ENCODE data around the gene UNC119.
"Not testable (repeated sequence)": the region's sequence is repeated elsewhere in the genome, so short reads cannot be mapped to it uniquely, and the experiment has no call there.

UNC119 gene

GRCh38 chr17:28522281-28522680 is 30.1 kb downstream of the UNC119 start:
- DNase-seq (ENCODE audit: low spot score), result not testable (repeated sequence)

GRCh38 chr17:28521311-28522085 is 30.9 kb downstream of the UNC119 start:
- DNase-seq (ENCODE audit: low spot score), result no peak

DNA sequence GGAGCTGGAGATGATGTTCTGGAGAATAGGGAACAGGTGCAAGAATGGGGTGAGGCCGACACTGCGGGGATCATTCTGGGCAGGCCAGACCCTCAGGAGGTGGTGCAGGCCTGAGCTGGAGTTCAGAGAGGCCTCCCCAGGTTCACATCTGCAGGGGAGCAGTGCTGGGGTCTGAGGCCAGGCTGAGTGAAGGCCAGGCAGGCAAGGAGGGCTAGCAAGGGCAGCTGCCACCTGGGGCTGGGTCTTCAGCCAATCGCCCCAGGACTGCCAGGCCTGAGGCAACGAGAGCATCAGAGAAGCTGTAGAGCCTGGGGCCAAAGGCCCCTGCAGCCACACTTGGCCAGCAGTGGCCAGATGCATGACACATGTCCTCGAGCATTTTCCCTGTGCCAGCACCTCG is 31.7 kb downstream of the UNC119 start:
- no peak for DNase-seq (ENCODE audit: low spot score)

DNA sequence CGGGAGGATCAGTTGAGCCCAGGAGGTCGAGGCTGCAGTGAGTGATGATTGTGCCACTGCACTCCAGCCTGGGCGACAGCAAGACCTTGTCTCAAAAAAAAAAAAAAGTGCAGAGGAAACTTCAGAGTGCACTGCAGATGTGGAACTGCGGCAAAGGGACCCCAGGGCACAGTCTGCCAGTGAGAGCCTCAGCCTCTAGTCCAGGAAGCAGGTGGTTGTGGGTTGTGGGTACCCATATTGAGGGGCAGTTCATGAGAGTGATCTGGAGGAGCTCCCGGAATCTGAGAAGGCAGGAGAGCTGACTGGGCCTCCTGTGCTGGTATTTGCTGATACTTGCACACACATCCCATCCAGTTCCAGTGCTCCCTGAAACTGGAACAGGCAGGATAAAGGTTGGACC is 33.2 kb downstream of the UNC119 start:
- no peak for DNase-seq (ENCODE audit: low spot score)

DNA sequence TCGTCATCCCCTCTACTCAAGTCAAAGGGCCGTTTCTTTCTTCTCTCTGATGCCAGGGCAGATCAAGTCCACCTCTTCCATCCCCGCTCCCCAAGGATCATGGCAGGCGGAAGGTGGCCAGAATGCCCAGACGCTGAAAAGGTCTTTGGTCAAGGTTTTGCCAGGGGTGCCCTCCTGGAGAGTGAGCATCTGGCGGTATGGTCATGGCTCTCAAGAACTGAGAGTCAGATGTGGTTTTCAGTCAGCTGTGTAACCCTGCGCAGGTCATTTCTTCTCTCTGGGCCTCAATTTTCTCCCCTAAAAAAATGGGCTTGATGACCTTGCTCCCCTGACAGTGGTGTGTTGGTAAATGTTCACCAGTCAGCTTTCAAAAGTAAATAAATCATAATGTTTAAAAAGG is 33.8 kb downstream of the UNC119 start:
- DNase-seq (ENCODE audit: low spot score), result no peak

- no peak for DNase-seq (ENCODE audit: low spot score)
Observed at GRCh38 chr17:28518132-28518531, 34.3 kb downstream of the UNC119 start.

- DNase-seq (ENCODE audit: low spot score), result no peak
Observed at GRCh38 chr17:28515518-28515917, 36.9 kb downstream of the UNC119 start.

DNA sequence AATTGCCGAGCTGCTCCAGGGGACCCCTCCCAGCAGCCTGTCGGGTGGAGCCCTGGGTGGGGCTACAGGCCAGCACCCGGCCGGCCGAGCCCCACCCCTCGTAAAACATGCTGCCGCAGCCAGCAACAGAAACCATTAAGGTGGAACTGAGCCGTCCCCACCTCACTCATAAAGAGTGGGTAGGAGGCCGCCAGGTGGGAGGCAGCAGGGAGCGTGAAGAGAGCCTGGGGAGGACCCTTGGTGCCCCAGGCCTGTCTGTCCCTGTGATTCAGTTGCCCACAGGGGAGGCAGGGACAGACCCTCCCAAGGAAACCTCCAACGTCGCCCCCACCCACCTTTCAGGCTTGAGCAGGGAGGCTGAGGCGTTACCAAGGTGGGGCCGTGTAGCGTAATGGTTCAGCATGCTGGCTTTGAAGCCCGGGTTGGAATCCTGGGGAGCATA is 37.8 kb downstream of the UNC119 start:
- DNase-seq (ENCODE audit: low spot score), result no peak

DNA sequence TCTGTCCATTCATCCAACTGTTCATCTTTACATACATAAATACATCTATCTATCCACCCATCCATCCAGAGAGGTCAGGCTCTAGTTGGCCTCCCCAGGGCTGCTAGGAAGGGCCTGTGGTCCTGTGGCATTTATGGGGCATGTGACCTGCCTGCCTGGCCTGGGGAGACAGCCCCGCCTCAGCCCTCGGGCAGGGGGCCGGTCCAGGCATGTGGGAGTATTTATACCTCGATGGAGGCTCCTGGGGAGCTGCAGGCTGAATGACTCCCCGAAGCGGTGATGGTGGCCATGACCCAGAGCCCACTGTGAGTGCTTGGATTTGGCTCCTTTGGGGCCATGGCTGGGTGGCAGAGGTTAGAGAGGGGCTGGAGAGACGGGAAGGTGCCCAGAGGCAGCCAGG is 38.9 kb downstream of the UNC119 start:
- no peak for DNase-seq (ENCODE audit: low spot score)

DNA sequence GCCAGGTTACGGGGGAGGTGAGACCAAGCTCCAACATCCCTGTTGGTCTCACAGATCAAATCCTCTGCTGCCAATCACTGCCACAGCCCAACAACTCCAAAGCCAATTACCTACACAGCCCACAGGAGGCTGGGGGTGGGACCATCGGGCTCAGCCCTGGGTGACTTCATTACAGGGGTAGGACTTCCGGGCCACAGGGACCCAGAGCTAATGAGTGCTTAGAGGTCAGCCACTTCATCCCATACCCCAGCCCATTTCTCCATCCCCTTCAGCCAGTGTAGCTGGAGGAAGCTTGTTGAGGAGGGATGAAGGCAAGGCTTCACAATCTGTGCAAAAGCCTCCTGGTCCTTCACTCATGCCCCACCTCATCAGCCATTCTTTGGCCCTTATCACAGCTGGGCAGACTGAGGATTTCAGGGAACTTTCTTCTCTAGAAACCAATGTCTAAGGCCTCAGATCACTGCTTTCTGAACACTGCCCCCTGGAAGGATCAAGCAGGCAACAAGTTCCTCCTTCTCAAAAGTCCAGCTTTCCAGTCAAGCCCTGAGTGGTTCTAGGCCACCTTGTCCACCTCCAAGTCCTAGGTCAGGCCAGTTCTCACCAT is 40.5 kb downstream of the UNC119 start:
- DNase-seq (ENCODE audit: low spot score), result no peak

GRCh38 chr17:28509789-28510188 is 42.6 kb downstream of the UNC119 start:
- no peak for DNase-seq (ENCODE audit: low spot score)

DNA sequence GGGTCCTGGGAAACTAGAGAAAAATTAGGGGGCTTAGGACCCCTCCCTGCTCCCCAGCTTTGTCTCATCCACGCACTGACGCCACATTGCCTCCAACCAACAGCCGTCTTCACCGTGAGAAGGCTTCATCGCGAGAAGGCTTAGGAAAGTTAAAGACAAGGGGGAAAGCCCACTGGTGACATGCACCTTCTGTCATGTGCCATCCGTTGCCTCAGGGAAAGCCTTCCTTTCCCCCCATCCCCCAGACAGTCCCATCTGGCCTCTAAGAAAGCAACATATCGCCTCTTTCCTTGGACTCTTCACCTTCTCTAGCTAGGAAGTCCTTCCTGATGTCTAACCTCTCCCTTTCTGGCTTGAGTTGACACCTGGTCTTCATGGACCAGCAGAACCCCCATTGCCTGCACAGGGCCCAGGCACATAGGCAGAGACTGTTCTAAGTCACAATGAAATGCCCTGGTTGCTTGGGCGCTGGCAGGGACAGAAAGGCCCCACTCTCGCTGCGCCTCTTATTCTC is 44.2 kb downstream of the UNC119 start:
- no peak for DNase-seq (ENCODE audit: low spot score)

GRCh38 chr17:28507567-28508203 is 44.7 kb downstream of the UNC119 start:
- DNase-seq (ENCODE audit: low spot score), result no peak

DNA sequence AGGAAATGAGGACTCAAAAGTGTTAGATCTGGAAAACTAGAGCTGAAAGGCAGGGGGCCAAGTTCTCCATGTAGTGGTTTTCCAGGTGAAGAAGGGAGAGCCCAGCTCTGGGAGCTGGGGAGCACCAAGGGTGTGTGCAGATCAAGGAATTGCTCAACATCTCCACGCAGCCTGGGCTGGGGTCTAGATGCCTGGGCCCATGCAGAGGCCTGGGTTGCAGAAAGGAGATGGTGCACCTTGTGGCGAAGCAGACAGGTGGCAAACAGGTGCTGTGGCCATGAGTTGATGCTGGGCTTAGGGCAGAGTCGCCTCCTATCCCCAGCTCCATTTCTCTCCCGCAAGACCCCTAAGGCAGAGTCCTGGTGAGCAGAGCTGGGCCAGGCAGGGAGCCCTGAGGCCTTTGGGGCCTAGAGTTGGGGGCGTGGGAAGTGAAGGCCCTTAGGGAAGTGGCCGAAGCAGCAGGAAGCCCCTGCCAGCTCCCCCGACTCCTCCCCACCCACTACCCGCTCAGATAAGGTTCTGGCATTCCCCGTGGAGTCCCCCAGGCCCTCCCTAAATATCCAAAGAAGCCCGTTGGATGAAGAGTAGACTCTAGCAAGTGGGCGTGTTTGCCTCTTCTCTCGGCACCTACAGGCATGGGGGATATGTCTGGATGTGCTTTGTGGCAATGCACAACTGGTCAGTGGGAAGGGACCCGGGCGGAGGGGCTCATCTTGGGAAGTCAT is 45.5 kb downstream of the UNC119 start:
- no peak for DNase-seq (ENCODE audit: low spot score)

DNA sequence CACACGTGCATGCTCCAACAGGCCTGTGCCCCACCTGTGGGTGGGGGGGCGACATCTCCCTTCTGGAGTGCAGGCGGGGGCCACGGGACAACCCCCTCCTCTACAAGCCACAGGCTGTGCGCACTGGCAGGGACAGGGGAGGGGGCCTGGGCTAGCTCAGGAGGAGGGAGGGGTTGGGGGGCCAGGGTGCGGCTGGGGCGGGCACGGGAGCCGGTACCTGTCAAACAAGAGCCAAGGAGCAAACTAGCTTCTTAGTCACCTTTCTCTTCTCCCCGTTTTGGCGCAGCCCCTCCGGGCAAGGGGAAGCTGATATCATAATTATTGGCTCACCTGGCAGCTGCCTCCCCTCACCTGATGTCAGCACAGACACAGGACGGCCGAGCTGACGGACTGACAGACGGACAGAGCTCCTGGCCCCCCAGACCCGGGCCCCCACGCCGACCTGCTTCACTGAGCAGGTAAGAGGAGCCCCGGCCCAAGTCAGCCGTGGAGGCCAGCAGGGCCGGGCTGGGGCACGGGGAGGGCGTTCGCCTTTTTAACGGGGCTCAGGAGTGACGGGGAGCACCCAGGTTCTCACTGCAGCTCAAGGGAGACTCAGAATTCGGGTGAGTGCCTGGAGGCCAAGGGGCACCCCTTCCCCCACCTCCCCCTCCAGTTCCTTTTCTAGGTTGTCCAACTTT is 46.3 kb downstream of the UNC119 start, which contains the start of gene FOXN1:
TSS of gene FOXN1 (plus strand) at position 363 of the 680 bp plus-strand sequence. CDS start 17,622 bp downstream, outside the sequence.
- DNase-seq (ENCODE audit: low spot score), result no peak

DNA sequence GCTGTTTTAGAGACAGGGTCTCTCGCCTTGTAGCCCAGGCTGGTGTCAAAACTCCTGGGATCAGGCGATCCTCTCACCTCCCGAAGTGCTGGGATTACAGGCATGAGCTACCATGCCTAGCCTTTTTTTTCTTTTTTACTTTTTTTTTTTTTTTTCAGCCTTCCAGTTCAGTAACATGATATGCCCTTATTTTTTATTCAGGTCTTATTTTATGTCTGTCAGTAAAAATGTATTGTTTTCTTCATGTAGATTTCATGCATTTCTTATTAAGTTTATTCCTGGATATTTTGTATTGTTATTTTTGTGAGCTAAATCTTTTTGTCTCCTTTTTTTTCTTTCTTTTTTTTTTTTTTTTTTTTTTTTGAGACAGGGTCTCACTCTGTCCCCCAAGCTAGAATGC is 49.0 kb downstream of the UNC119 start:
- no peak for DNase-seq (ENCODE audit: low spot score)

- DNase-seq (ENCODE audit: low spot score), result no peak
Observed at GRCh38 chr17:28501421-28502284, 50.8 kb downstream of the UNC119 start.

- no peak for DNase-seq (ENCODE audit: low spot score)
Observed at GRCh38 chr17:28500712-28501379, 51.6 kb downstream of the UNC119 start.

DNA sequence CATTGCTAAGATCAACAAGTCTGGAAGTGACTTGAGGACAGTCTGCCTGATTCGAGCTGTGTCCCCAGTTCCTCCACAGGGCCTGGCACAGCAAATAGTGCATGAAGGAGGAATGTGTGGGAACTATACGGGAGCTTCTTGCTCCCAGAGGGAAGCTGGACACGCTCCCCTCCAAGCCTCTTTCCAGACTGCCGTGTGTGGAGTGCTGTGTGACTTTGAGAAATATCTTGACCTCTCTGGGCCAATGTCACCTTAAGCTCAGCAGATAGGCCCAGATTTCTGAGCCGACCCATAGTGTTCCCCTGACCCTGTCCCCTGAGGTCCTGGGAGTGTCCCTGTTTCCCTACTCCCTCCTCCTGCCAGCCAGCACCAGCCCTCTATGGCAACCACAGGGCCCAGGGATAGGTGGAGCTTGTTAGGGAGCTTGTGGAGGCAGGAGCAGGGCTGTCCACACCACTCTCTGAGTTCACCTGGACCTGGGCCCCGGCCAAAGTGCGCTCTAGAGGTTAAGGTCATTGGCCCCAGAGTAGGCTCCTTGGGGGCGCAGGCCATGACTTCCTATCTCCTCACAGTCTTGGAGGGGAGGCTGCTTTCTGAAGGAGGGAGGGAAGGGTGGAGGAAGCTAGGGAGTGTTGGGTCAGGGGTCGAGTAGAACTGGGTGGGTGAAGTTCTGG is 52.6 kb downstream of the UNC119 start:
- DNase-seq (ENCODE audit: low spot score), result no peak

DNA sequence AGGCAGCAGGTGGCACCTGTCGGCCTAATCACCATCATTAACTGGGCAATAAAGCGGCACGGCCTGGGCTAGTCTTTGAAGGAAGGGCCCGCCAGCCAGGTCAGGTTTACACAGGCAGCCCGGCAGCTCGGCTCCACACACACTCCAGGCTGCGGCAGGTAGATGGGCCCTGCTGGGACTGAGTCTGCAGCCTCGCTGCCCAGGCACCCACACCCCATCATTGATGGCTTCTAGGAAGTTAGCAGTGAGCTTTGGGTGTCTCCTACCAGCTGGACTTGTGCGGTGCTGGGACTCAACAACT is 53.1 kb downstream of the UNC119 start:
- no peak for DNase-seq (ENCODE audit: low spot score)
